DMS 273 (cell line): ENCODE data around the gene CATSPERZ.
A peak's percentile ranks its signal among the peaks of the same experiment; 100 is the strongest.
"Not testable (repeated sequence)": the region's sequence is repeated elsewhere in the genome, so short reads cannot be mapped to it uniquely, and the experiment has no call there.

Experiments used
- DNase-seq: peaks from one replicate; lab custom pipeline; 2025; ENCODE audit not compliant: unreplicated experiment; lab: John Stamatoyannopoulos, UW

Gene CATSPERZ

DNA sequence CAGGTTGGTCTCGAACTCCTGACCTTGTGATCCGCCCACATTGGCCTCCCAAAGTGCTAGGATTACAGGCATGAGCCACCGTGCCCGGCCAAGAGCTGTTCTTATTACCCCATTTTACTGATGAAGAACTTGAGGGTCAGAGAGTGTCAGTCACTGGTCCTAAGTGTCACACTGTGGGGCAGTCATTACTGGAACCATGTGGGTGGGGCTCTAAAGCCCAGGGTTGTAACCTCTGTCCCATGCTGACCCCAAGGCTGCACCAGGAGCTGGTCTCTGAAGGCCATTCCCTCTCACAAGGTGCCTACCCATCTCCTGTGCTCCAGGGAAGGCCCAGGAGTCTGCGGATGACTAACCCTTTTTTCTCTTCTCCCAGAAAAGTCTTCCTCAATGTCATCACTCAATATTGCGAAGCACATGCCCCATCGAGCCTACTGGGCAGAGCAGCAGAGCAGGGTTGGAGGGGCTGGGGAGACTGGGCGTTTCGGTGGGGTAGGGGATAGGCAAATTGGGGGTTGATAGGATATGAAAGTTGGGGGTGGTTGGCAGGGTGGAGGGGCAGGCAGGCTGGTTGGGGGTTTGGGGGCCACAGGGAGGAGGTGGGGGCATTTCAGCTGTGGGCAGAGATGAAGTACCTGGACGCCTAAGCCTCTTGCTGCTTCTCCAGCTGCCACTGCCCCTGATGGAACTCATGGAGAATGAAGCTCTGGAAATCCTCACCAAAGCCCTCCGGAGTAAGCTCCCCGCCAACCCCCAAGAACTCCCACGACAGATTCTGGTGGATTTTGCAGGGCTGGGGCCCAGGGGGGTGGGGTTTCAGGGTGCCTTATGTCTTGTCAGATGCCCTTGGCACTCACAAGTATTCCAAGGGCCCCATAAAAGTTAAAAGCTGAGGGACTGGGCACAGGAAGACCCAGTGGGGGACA lies 3.2 kb downstream of the CATSPERZ start:
- no peak for DNase-seq

DNA sequence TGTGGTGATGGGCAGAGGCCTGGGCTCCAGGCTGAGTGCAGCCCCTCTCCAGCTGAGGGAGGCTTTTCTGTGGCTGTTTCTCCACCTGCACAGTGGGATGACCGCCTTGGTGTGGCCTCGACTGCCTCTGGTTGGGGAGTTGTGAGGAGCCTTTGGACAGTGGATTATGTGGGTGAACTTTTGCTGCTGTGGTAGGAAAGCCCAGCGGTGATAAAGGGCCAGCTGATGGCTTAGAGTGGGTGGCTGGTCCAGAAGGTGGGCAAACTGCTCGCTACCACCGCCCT lies 3.8 kb downstream of the CATSPERZ start:
- no peak for DNase-seq

DNA sequence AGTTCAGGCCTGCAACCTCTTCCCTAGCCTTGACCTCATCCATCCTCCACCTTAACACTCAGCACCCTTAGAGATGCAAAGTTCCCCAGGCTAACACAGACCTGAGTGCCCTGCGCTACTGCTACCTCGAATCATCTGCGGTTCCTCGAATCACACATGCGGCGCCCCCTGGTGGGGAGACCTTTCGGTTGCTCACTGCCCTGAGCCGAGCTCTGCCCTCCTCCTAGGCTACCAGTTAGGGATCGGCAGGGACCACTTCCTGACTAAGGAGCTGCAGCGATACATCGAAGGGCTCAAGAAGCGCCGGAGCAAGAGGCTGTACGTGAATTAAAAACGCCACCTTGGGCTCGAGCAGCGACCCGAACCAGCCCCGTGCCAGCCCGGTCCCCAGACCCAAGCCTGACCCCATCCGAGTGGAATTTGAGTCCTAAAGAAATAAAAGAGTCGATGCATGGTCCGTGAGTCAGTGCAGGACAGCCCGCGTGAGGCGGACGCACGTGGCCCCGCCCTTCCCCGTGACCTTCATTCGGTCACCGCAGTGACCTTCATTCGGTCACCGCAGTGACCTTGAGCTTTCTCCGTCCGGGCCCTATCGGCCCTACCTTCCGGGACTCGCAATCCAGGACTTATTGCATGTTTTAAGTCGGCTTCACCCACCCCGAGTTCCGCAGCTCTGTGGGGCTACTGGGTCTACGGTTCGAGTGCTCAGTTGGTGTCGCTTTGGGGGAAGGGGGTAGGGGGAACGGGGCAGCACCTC lies 4.3 kb downstream of the CATSPERZ start:
- peak; percentile 94 for DNase-seq

DNA sequence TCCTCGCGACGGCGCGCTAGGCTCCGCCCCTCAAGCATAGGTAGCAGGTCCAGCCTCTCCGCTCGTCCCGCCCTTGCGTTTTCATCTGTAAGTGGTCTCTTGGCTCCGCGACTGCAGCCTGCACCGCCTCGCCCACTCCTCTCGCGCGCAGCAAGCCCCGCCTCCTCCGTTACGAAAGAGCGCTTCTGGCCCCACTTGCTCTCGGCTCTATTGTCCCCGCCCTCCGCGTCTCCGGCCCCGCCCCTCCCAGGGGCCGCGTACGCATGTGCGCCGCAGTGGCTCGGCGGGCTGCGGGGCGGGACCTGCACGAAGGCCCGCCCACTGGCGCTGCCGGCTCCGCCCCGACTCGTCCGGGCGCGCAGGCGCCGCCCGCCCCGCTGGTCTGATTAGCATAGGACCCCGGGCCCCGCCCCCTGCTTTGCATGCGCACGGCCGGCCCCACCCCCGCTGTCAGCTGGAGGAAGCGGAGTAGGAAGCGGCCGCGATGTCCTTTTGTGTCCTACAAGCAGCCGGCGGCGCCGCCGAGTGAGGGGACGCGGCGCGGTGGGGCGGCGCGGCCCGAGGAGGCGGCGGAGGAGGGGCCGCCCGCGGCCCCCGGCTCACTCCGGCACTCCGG lies 5.0 kb downstream of the CATSPERZ start, which contains the start of gene ESRRA:
Gene ESRRA, plus strand, starts transcription at position 450 of the 616 bp plus-strand sequence. CDS start 1,656 bp downstream, outside the sequence.
- peak; percentile 100 for DNase-seq

DNA sequence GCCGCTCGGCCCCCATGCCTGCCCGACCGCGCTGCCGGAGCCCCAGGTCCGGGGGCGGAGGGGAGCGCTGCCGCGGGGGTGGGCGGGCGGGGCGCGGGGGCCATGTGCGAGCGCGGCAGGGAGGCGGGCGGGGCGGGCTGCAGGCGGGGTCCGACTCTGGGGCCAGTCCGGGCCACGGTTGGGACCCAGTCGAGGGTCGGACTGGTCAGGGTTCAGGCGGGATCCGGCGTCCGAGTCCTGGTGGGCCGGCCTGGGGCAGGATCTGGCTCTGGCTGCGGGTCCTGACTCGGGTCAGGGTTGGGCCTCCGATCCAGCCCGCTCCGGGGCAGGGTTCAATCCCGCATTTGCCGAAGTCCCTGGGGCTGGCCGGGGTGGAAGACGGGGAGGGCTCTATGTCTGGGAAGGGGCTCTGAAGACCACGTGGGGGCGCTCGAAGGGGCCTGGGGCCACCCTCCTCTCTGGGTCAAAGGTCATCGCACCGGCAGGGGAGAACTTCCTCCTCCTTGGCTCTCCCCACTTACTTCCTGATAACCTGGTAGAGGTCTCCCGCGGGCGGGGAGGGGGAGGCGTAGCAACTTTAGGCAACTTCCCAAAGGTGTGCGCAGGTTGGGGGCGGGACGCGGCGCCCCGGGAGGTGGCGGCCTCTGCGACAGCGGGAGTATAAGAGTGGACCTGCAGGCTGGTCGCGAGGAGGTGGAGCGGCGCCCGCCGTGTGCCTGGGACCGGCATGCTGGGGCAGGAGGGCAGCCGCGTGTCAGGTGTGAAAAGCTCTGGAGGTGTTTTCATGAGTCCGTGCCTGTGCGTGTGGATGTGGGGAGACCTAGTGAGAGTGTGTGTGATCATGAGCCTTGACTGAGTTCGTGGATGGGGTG lies 5.8 kb downstream of the CATSPERZ start:
- DNase-seq: peak; percentile 64

DNA sequence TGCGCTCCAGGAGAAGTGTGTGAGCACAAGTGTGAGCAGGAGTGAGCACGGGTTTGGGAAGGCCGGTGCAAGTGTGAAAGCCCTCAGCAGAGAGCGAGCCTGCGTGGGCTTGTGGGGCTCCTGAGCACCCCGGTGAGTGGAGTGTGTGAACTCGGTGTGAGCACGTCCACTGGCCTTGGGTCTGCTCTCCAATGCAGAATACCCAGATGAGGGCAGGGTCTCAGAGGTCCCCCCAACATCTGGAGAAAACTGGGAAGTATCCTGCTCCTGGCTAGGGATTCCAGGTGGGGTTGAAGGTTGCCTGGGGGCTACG lies 6.4 kb downstream of the CATSPERZ start:
- no peak for DNase-seq

DNA sequence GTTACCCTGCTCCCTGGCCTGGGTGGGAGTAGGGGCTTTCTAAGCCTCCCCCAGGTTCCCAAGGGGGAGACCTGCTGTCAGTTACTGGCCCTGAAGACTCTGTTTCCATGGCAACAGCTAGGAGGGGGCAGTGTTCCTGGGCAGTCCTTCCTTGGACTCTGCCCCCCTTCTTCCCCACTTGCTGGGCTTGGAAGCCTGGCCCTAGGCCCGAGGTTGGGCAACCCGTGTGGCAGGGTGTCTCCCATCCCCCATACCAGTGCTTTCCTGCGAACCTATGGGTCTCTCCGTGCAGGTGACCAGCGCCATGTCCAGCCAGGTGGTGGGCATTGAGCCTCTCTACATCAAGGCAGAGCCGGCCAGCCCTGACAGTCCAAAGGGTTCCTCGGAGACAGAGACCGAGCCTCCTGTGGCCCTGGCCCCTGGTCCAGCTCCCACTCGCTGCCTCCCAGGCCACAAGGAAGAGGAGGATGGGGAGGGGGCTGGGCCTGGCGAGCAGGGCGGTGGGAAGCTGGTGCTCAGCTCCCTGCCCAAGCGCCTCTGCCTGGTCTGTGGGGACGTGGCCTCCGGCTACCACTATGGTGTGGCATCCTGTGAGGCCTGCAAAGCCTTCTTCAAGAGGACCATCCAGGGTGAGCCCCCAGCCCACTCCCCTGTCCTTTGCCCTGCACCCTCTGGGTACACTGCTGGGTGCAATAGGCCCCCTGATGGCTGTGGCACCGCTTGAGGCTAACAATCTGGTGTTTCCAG lies 6.9 kb downstream of the CATSPERZ start:
- peak; percentile 31 for DNase-seq

DNA sequence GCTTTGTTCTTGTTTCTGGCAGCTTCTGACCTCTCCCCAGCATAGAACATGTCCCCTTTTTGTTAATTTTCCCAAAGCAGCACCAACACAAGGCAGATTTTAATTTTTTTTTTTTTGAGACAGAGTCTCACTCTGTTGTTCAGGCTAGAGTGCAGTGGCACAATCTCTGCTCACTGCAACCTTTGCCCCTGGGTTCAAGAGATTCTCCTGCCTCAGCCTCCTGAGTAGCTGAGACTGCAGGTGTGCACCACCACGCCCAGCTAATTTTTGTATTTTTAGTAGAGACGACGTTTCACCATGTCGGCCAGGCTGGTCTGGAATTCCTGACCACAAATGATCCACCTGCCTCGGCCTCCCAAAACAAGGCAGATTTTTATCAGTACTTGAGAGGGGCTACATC lies 7.6 kb downstream of the CATSPERZ start:
- DNase-seq: not testable (repeated sequence)

DNA sequence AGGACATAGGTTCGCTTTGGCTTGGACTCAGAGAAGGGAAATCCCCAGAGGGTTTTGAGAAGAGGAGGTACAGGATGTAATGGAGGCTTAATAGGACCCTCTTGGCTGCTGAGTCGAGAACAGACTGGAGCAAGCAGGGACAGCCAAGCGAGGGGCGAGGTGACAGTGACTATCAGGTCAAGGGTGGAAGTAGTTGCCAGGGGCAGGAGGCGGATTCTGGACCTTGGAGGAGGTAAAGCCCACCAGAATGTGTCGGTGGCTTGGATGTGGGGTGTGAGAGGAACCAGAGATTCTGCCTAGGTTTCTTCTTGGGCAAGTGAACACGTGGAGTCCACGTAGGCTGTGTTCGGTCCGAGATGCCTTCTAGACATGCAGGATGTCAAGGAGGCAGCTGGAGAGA lies 12.8 kb downstream of the CATSPERZ start:
- DNase-seq: no peak

DNA sequence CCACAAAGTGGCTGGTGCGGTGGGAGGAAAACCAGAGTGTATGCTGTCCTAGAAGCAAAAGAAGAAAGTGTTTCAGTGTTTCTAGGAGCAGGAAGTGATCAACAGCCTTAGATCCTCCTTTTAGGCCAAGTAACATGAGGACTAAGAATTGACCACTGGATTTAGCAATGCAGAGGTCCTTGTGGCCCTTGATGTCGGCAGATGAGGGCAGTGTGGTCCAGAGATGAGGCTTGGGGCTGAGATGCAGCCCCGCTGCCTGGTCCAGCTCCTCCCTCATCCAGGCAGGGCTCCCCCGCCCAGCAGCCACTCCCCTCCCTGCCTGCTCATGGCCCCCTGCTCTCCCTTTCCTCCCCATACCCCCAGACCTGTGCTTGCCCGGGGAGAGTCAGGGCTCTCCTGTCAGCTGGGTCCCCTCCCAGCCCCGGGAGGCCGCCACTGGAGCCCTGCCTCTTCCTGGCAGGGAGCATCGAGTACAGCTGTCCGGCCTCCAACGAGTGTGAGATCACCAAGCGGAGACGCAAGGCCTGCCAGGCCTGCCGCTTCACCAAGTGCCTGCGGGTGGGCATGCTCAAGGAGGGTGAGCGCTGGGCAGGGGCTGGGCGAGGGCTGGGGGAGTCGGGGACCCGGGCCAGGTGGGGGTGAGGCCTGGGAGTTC lies 13.5 kb downstream of the CATSPERZ start:
- DNase-seq: no peak

DNA sequence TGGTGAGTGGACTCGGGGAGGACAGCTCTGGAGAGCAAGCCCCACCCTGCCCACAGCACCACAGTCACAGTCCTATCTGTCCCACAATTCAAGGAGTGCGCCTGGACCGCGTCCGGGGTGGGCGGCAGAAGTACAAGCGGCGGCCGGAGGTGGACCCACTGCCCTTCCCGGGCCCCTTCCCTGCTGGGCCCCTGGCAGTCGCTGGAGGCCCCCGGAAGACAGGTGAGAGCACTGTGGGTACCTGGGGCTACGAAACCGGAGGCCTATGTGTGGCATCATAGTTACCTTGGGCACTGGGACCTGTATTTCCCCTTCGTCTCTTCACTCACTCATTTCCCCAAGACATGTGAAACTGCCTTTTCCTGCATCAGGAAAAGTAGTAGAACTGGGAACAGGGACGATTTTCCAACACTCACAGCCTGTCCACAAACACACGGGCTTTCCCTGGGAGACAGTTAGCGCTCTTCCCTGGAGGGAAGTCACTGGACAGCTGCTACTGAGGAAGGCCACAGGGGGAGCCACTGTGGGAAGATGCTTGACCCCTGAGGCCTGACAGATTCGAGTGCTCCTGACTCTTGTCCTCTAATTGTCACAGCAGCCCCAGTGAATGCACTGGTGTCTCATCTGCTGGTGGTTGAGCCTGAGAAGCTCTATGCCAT lies 14.1 kb downstream of the CATSPERZ start:
- DNase-seq: no peak

DNA sequence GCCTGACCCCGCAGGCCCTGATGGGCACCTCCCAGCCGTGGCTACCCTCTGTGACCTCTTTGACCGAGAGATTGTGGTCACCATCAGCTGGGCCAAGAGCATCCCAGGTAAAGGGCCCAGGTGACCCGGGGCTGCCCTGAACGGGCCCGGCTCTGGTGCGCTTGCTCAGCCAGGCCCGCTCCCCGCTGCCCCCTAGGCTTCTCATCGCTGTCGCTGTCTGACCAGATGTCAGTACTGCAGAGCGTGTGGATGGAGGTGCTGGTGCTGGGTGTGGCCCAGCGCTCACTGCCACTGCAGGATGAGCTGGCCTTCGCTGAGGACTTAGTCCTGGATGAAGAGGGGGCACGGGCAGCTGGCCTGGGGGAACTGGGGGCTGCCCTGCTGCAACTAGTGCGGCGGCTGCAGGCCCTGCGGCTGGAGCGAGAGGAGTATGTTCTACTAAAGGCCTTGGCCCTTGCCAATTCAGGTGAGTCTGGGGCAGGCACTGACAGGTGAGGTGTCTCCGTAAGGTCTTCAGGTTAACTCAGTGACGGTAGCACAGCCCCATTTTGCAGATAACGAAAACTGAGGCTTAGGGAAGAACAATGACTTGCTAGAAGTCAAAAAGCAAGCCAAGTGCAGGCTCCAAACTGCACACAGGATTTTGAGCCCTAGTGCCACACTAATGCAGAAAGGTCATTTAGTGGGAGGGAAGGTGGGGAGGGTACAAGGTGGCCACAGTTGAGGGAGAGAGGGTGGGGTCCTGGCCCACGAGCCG lies 14.8 kb downstream of the CATSPERZ start:
- no peak for DNase-seq

DNA sequence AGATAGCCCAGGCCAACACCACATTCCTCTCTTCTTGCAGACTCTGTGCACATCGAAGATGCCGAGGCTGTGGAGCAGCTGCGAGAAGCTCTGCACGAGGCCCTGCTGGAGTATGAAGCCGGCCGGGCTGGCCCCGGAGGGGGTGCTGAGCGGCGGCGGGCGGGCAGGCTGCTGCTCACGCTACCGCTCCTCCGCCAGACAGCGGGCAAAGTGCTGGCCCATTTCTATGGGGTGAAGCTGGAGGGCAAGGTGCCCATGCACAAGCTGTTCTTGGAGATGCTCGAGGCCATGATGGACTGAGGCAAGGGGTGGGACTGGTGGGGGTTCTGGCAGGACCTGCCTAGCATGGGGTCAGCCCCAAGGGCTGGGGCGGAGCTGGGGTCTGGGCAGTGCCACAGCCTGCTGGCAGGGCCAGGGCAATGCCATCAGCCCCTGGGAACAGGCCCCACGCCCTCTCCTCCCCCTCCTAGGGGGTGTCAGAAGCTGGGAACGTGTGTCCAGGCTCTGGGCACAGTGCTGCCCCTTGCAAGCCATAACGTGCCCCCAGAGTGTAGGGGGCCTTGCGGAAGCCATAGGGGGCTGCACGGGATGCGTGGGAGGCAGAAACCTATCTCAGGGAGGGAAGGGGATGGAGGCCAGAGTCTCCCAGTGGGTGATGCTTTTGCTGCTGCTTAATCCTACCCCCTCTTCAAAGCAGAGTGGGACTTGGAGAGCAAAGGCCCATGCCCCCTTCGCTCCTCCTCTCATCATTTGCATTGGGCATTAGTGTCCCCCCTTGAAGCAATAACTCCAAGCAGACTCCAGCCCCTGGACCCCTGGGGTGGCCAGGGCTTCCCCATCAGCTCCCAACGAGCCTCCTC lies 15.7 kb downstream of the CATSPERZ start:
- not testable (repeated sequence) for DNase-seq

DNA sequence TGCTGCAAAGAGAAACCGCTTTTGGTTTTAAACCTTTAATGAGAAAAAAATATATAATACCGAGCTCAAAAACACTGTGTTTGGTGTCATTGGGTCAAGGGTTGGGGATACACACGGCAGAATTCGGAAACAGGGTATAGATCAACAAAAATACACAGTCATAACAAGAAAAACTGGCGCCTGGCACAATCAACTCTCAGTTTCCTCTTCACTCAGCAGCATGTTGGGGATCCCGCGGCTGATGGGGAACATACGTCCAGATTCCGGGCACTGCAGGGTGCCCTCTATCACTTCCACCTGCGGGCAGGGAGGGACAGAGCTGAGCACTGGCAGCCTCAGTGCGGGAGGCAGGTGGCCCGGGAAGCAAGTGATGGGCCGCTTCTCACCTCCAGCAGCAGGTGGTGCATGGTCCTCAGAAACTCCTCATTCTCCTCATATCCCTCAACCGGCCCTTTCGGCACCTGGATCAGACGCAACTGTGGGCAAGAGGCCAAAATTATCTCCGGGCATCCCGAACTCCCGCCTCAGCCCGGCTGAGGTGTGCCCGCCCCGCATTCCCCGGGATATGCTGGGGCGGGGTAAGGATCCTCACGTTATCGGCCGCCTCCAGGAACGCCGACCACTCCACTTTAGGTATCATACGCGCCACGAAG lies 16.6 kb downstream of the CATSPERZ start:
- DNase-seq: peak; percentile 75

DNA sequence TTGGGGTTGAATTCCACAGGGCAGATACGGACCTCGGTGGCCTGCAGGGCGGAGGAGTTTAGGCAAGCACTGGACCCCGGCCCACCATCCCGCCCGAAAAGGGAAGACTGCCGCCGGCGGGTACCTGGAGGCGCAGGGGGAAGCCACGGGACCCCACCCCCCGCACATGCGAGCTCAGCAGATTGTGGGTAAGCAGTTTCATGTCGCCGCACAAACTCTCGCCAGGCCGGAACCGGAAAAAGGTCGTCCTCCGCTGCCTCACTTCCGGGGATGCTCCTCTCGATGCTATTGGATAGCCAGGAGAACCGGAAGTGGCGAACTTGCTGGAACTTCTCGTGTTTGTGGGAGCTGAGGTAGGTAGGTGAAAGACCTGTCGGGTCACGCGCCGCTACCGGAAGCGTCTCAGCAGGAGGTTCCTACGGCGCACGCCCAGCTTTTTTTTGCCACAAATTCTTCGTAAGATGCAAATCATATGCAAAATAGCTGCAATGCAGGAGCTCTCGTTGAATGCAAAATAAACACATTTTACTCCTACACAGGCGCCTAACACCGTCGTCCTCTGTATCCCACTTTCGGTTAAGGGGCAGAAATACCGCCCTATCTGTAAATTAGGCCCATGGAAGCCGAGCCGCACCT lies 17.3 kb downstream of the CATSPERZ start, which contains the start of gene TRMT112:
Gene TRMT112, minus strand, starts transcription at position 235 of the 636 bp plus-strand sequence. Its CDS starts 33 bp downstream, at position 202.
- DNase-seq: peak; percentile 95

DNA sequence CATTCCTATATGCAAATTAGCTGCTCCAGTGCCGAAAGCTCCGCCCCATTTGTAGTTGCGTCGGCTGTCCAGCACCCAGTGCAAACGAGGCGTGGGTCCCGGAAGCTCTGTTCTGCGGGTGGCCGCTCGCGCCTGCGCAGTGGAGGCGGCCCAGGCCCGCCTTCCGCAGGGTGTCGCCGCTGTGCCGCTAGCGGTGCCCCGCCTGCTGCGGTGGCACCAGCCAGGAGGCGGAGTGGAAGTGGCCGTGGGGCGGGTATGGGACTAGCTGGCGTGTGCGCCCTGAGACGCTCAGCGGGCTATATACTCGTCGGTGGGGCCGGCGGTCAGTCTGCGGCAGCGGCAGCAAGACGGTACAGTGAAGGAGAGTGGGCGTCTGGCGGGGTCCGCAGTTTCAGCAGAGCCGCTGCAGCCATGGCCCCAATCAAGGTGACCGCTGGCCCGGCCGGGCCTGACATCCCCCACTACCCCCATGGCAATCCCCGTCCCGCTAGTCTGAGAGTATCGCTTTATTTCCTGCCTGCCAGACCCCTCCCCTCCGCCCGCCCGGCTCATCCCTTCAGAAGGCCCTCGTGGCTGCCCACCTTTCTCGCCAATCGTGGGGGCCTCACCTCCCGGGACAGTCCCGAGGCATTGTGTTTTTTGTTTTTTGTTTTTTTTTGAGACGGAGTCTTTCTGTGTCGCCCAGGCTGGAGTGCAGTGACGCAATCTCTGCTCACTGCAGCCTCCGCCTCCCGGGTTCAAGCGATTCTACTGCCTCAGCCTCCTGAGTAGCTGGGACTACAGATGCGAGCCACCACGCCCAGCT lies 18.0 kb downstream of the CATSPERZ start, which contains the start of gene PRDX5:
Gene PRDX5, plus strand, starts transcription at position 161 of the 805 bp plus-strand sequence. Its CDS starts 95 bp downstream, at position 256.
- DNase-seq: peak; percentile 94
